GM23338 (cell line): Measurements from ENCODE around the gene SLC1A3. TPM values are rescaled to one million over a fixed set of nuclear protein-coding genes. Genes with fewer than 3 reads are reported as not detected.

Source experiments
- ATAC-seq: fragments of 200-7000 bp; cut with Tn5 transposase; 3 replicates; pipeline ENCODE4 v1.9.1; 2020
- DNase-seq: peaks from one replicate; pipeline ENCODE4 v3.0.0-alpha.2; 2015; ENCODE audit warnings: low spot score
- H2AFZ ChIP-seq: fragments of 200-600 bp; sonication (generic); 2 replicates; pipeline ENCODE4 v1.8.0; 2016; ENCODE audit warnings: antibody characterized with exemption, mild to moderate bottlenecking, moderate library complexity
- H3F3A ChIP-seq: fragments of 200-600 bp; sonication (generic); replicated peaks from 2 replicates; pipeline ENCODE4 v1.8.0; 2017; ENCODE audit warnings: antibody characterized with exemption, mixed run types, low read depth
- H3K27ac ChIP-seq: fragments of 200-600 bp; sonication (generic); 2 replicates; pipeline ENCODE4 v1.6.1; 2016; ENCODE audit warnings: low read depth
- H3K27me3 ChIP-seq: fragments of 200-600 bp; sonication (generic); 2 replicates; pipeline ENCODE4 v1.8.0; 2016; ENCODE audit warnings: mild to moderate bottlenecking, mixed run types, moderate library complexity; ENCODE audit not compliant: insufficient read depth
- H3K36me3 ChIP-seq: fragments of 200-600 bp; sonication (generic); 2 replicates; pipeline ENCODE4 v1.8.0; 2016; ENCODE audit warnings: mild to moderate bottlenecking; ENCODE audit not compliant: insufficient read depth
- H3K4me1 ChIP-seq: fragments of 200-600 bp; sonication (generic); 2 replicates; pipeline ENCODE4 v1.8.0; 2016; ENCODE audit warnings: mild to moderate bottlenecking, moderate library complexity; ENCODE audit not compliant: insufficient read depth
- H3K4me2 ChIP-seq: fragments of 200-600 bp; sonication (generic); 2 replicates; pipeline ENCODE4 v1.7.1; 2017; ENCODE audit warnings: mixed run types
- H3K4me3 ChIP-seq: fragments of 200-600 bp; sonication (generic); 2 replicates; pipeline ENCODE4 v1.6.1; 2016; ENCODE audit warnings: mixed run types
- H3K79me2 ChIP-seq: fragments of 200-600 bp; sonication (generic); replicated peaks from 2 replicates; pipeline ENCODE4 v1.8.0; 2017; ENCODE audit warnings: mild to moderate bottlenecking; ENCODE audit not compliant: insufficient read depth
- H3K9me2 ChIP-seq: fragments of 200-600 bp; sonication (generic); 2 replicates; pipeline ENCODE4 v1.8.0; 2017; ENCODE audit not compliant: insufficient read depth
- H4K20me1 ChIP-seq: fragments of 200-600 bp; sonication (generic); replicated peaks from 2 replicates; pipeline ENCODE4 v1.8.0; 2017; ENCODE audit warnings: mild to moderate bottlenecking; ENCODE audit not compliant: insufficient read depth
- H3K27ac Mint-ChIP-seq: 2 replicates; pipeline ENCODE4 v1.8.0; 2020; ENCODE audit warnings: inconsistent platforms, mild to moderate bottlenecking, moderate library complexity, mixed read lengths
- H3K27me3 Mint-ChIP-seq: 3 replicates; pipeline ENCODE4 v1.8.0; 2022; ENCODE audit warnings: low read depth, mild to moderate bottlenecking, moderate library complexity, mixed read lengths, inconsistent platforms; ENCODE audit not compliant: insufficient read depth, poor library complexity
- H3K36me3 Mint-ChIP-seq: 3 replicates; pipeline ENCODE4 v1.8.0; 2021; ENCODE audit warnings: low read depth, mild to moderate bottlenecking, inconsistent platforms, moderate library complexity, mixed read lengths
- H3K4me1 Mint-ChIP-seq: 3 replicates; pipeline ENCODE4 v1.8.0; 2020; ENCODE audit warnings: mild to moderate bottlenecking, inconsistent platforms, mixed read lengths
- H3K4me3 Mint-ChIP-seq: 3 replicates; pipeline ENCODE4 v1.8.0; 2021; ENCODE audit warnings: moderate library complexity, mild to moderate bottlenecking, inconsistent platforms, mixed read lengths
- H3K9me3 Mint-ChIP-seq: 3 replicates; pipeline ENCODE4 v1.8.0; 2020; ENCODE audit warnings: moderate library complexity, mild to moderate bottlenecking, inconsistent platforms, mixed read lengths
- EZH2 ChIP-seq: fragments of 200-600 bp; sonication (generic); IDR thresholded peaks from one replicate; pipeline ENCODE4 v1.8.0; 2017; ENCODE audit warnings: antibody characterized with exemption, mild to moderate bottlenecking, low read depth; ENCODE audit not compliant: unreplicated experiment
- EZH2phosphoT487 ChIP-seq: fragments of 200-600 bp; sonication (generic); IDR thresholded peaks from one replicate; pipeline ENCODE4 v1.8.1; 2018; ENCODE audit warnings: antibody characterized with exemption; ENCODE audit not compliant: unreplicated experiment
- NANOG ChIP-seq: IDR thresholded peaks from 2 replicates; pipeline ENCODE4 v1.6.1; 2016; ENCODE audit warnings: antibody characterized with exemption, borderline replicate concordance
- POLR2AphosphoS5 ChIP-seq: IDR thresholded peaks from 2 replicates; pipeline ENCODE4 v1.6.1; 2016; ENCODE audit warnings: antibody characterized with exemption, low read depth
- ZNF114 ChIP-seq: fragments of 250-450 bp; sonication (Bioruptor Pico); IDR thresholded peaks from 2 replicates; pipeline ENCODE4 v1.5.0; 2020; ENCODE audit warnings: mild to moderate bottlenecking, moderate library complexity
- ZNF462 ChIP-seq: fragments of 250-450 bp; sonication (Bioruptor Pico); IDR thresholded peaks from 2 replicates; pipeline ENCODE4 v1.5.0; 2020; ENCODE audit warnings: mild to moderate bottlenecking, moderate library complexity
- polyA plus RNA-seq: library from polyadenylated mRNA; unstranded; fragments of >200 nt; fragmentation: Nextera tagmentation; extraction: Ambion mirVana; gene quantifications from 2 replicates; pipeline ENCODE4 v1.2.1, GENCODE V29; 2016
- total RNA-seq: library from RNA; depleted of rRNA; stranded (reverse); fragments of >200 nt; shearing (Covaris generic); gene quantifications from 2 replicates; pipeline ENCODE4 v1.2.3, GENCODE V29; 2014

Gene SLC1A3
- total and polyA plus RNA-seq, 2 experiments from 2014 or later: 29.0 to 40.7 TPM

DNA sequence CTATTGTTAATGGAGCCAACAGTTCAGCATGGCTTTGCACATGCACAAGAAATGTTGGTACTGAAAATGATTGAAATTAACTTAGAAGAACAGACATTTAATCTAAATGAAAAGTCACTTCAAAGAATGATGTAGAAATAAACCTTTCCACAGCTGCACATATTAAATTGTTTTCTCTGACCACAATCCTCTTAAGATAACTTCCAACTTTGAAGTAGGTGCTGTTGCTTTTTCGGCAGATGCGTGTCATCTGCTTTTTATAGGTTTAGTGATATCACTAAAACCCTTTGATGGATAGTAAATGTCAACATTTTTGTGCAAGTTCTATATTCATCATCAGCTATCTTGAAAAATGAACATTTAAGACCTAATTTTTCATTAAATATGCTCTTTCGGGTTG lies 25.3 kb upstream of the SLC1A3 start:
- Histone ChIP-seq H3K4me1 (no peaks in the 10 kb centered on the region), H3K27me3 (no peaks in the 10 kb centered on the region), H3F3A (no peaks in the 10 kb centered on the region), H3K36me3 (no peaks in the 10 kb centered on the region), H2AFZ (no peak overlapping the region), H3K4me3 (no peak overlapping the region), H3K79me2 (no peaks in the 10 kb centered on the region), H3K27ac (no peak overlapping the region), H3K9me2 (peaks cover 5% of the 10 kb centered on the region; the same call in 1 of the 2 replicates), H3K4me2 (no peak overlapping the region), H4K20me1 (no peaks in the 10 kb centered on the region)
- ATAC-seq (no peak), DNase-seq (no peak)
- no peaks in the 10 kb centered on the region; the same call in 2 of the 3 replicates for H3K9me3 Mint-ChIP-seq
- H3K27ac Mint-ChIP-seq: no peak overlapping the region
- no peak for TF ChIP-seq EZH2
- TF ChIP-seq ZNF114: no peak
- no peak for TF ChIP-seq ZNF462 (CRISPR knock-in tag)
- peaks cover 3% of the 10 kb centered on the region for H3K27me3 Mint-ChIP-seq
- H3K36me3 Mint-ChIP-seq: no peaks in the 10 kb centered on the region
- H3K4me3 Mint-ChIP-seq: no peak overlapping the region
- H3K4me1 Mint-ChIP-seq: no peaks in the 10 kb centered on the region

DNA sequence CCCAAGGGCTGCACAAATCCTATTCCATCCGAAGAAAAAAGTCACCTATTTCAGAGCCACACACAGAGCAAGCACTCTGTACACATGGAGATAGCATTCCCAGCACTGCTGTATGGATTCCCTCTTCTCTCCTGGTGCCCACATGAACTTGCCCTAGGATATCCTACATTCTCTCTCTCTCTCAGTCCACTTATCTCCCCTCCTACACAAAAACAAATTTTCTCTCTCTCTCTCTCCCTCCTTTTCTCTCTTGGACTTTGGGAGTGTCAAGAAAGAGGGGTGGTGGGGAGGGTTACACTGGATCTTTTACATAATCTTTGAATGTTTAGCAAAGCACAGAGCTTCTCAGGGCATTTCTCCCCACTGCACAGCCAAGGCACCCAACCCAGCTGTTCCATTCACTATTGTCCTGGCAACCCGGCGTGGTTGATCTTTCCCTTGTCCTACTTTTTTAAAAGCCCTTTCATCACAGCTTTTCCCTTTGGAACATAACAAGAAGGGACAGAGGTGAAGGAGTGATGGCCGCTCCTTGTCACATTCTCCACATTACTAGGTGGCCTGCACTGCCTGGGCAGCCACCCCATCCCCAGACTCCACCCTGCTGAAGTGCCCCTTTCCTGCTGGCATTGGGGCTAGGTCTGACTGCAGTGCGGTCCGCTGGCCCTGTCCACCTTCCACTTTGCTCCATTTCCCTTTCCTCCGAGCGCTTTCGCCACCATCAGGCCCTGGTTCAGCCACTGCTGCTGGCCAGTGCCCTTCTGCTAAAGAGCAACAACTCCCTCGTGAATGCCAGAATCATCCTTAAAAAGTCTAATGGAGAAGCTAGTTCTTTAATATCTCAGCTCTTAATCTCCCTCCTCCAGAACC lies 22.2 kb upstream of the SLC1A3 start:
- H4K20me1 ChIP-seq: no peaks in the 10 kb centered on the region
- DNase-seq (no peak), ATAC-seq (no peak)
- no peak overlapping the region for H3K27ac Mint-ChIP-seq
- H3K4me3 ChIP-seq: no peak overlapping the region
- no peaks in the 10 kb centered on the region; the same call in 2 of the 3 replicates for H3K9me3 Mint-ChIP-seq
- H3K36me3 Mint-ChIP-seq: no peaks in the 10 kb centered on the region
- no peaks in the 10 kb centered on the region for H3F3A ChIP-seq
- H3K27me3 ChIP-seq: no peaks in the 10 kb centered on the region
- H3K4me3 Mint-ChIP-seq: no peak overlapping the region
- H3K4me1 ChIP-seq: no peaks in the 10 kb centered on the region
- H3K27ac ChIP-seq: no peak overlapping the region
- no peak for TF ChIP-seq POLR2AphosphoS5
- no peak for TF ChIP-seq NANOG
- no peak for TF ChIP-seq EZH2
- no peak for TF ChIP-seq EZH2phosphoT487
- no peaks in the 10 kb centered on the region for H3K4me1 Mint-ChIP-seq
- H3K4me2 ChIP-seq: no peak overlapping the region
- no peaks in the 10 kb centered on the region for H3K79me2 ChIP-seq
- peaks cover 3% of the 10 kb centered on the region for H3K27me3 Mint-ChIP-seq
- peak overlapping the region; percentile 57 for H2AFZ ChIP-seq
- peaks cover 10% of the 10 kb centered on the region; the same call in 1 of the 2 replicates for H3K9me2 ChIP-seq
- no peaks in the 10 kb centered on the region for H3K36me3 ChIP-seq
